Skeletal muscle tissue (tissue), 4 donors: Measurements from ENCODE around the gene LHFPL2. TPM values are rescaled to one million over a fixed set of nuclear protein-coding genes. Genes with fewer than 3 reads are reported as not detected.

Experiments used
- H3K27ac ChIP-seq: one replicate; pipeline ENCODE4 v1.7.0; 2013; ENCODE audit warnings: mild to moderate bottlenecking, low read depth, low read length, inconsistent platforms
- H3K27me3 ChIP-seq, 3 donors: one replicate each; pipeline ENCODE4 v1.7.0; 2013; ENCODE audit warnings: low read length in 3 of 3; ENCODE audit not compliant: control insufficient read depth in 3 of 3, insufficient read depth in 3 of 3
- H3K36me3 ChIP-seq, 3 donors: one replicate each; pipeline ENCODE4 v1.7.0; 2013; ENCODE audit warnings: low read length in 3 of 3; ENCODE audit not compliant: control insufficient read depth in 3 of 3, insufficient read depth in 3 of 3
- H3K4me1 ChIP-seq, 3 donors: one replicate each; pipeline ENCODE4 v1.7.0; 2013; ENCODE audit warnings: low read length in 3 of 3, mild to moderate bottlenecking in 3 of 3; ENCODE audit not compliant: control insufficient read depth in 3 of 3, insufficient read depth in 3 of 3
- H3K4me3 ChIP-seq, 3 donors: one replicate each; pipeline ENCODE4 v1.7.0; 2013; ENCODE audit warnings: low read length in 3 of 3
- H3K9ac ChIP-seq, 3 donors: one replicate each; pipeline ENCODE4 v1.7.0; 2013; ENCODE audit warnings: low read length in 3 of 3, mild to moderate bottlenecking in 3 of 3, moderate library complexity in 2 of 3, low read depth in 1 of 3
- H3K9me3 ChIP-seq, 3 donors: one replicate each; pipeline ENCODE4 v1.7.0; 2013; ENCODE audit warnings: low read length in 3 of 3; ENCODE audit not compliant: control insufficient read depth in 3 of 3
- total RNA-seq: library from RNA; depleted of rRNA; stranded (reverse); fragments of >200 nt; gene quantifications from one replicate; pipeline ENCODE4 v1.2.3, GENCODE V29; 2014
- donor health status: Osteomylitis.

The LHFPL2 gene
- total RNA-seq, 1 donor from 2014 or later: 54.8 TPM

DNA sequence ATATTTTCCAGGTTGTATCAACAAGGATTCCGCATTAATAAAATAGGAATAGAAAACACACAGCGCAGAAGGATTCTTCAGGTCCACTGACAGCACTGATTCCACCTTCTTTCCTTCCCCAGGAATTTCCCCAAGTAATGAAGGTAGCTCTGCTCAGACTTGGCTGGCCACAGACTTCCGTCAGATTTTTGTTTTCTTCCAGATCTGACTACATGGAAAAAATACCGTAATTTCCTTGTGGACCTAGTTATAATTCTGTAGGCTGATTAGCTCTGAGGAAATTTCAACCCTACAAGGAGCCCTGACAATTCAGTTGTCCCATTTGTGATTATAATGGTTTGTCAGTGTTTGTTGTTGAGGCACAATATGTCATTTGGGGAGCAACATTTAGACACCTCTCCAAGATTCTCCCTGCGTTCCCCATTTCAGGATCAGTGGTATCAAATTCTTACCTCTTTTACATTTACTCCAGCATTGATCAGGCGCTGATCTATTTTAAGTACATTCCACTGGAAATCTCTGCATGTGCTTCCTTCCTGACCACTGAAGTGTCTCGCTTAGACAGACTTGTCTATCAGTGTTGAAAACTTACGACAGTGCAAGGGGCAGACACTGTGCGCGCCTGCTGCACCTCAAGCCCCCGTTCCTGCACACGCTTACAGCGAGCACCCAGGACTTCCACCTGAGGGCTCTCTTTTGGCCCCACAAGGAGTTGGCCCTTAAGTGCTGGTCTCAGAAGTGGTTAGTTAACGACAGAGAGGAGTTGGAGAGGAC is 94.8 kb downstream of the LHFPL2 start:
- no peak overlapping the region for H3K4me3 ChIP-seq
- H3K9ac ChIP-seq: no peak overlapping the region
- no peak overlapping the region for H3K27ac ChIP-seq
- peaks cover 0 to 10% (median 6%) of the 10 kb centered on the region in 3 donors for H3K4me1 ChIP-seq
- H3K27me3 ChIP-seq: no peaks in the 10 kb centered on the region
- no peaks in the 10 kb centered on the region for H3K36me3 ChIP-seq
- H3K9me3 ChIP-seq: no peaks in the 10 kb centered on the region

DNA sequence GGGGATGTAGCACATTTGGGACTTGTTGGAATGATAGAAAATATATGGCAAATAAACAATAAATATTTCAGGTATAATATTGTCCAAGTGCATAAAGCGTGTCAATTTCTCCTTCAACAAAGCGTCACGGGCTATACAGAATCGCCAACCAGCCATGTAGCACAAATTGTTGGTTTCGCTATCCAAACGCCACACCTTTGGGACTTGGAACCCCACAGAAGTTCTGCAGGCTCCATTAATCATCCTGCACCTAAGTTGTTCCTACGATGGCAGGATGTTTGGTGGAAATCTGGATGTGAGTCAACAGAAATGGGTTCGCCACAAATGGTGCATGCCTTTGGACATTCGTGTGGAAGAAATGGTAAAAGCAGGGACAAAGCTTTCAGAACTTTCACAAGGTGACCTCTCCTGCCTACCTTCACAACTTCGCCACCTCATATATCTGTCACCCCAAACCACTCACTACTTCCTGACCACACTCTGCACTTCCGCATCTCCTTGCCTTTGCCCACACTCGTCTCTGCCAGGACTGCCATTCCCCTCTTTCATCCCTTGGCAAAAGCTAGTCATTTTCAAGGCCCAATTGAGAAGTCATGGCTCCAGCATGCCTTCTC is 95.7 kb downstream of the LHFPL2 start:
- H3K36me3 ChIP-seq: no peaks in the 10 kb centered on the region
- peaks cover 7 to 17% (median 13%) of the 10 kb centered on the region in 3 donors for H3K4me1 ChIP-seq
- H3K27ac ChIP-seq: no peak overlapping the region
- no peaks in the 10 kb centered on the region for H3K9me3 ChIP-seq
- H3K27me3 ChIP-seq: no peaks in the 10 kb centered on the region
- H3K4me3 ChIP-seq: no peak overlapping the region
- no peak overlapping the region for H3K9ac ChIP-seq

DNA sequence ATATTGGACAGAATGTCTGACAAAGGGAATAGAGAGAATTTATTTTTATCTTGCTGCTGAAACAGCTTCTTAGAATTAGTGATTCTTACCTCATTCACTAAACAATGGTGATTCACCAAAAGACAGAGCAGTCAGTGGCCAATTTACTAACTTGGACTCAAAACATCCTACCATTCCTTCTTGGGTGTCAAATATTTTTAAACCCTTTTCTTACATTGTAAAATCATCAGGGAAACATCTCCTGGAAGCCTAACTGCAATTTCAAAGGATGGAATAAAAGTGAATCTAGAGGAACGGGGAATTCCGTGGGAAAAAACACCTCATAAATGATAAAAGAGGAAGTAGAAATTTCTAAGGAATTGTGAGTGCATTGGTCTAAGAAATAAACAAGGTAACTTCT is 97.7 kb downstream of the LHFPL2 start:
- H3K9ac ChIP-seq: no peak overlapping the region
- no peak overlapping the region for H3K4me3 ChIP-seq
- H3K9me3 ChIP-seq: no peaks in the 10 kb centered on the region
- peaks cover 12 to 36% (median 24%) of the 10 kb centered on the region in 3 donors for H3K4me1 ChIP-seq
- no peaks in the 10 kb centered on the region for H3K27me3 ChIP-seq
- no peaks in the 10 kb centered on the region for H3K36me3 ChIP-seq
- H3K27ac ChIP-seq: no peak overlapping the region

DNA sequence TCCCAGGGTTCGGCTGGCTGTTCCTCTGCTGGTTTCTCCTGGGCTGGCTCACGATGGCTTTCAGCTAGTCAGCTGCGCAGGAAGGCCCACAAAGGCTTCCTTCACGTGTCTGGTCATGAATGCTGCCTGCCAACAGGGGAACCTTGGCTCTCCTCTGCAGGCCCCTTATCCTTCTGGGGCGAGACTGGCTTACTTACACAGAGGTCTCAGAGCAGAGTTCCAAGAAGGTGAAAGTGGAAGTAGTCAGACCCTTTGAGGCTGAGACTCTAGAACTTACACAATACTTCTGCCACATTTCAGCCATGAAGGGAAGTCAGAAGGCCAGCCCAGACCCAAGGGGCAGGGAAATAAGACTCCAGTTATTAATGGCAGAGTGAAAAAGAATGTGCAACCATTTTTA is 99.5 kb downstream of the LHFPL2 start:
- H3K9ac ChIP-seq: no peak overlapping the region
- H3K27me3 ChIP-seq: no peaks in the 10 kb centered on the region
- H3K4me3 ChIP-seq: no peak overlapping the region
- H3K9me3 ChIP-seq: no peaks in the 10 kb centered on the region
- H3K27ac ChIP-seq: peak overlapping the region; percentile 82
- no peaks in the 10 kb centered on the region for H3K36me3 ChIP-seq
- H3K4me1 ChIP-seq: peaks cover 14 to 37% (median 22%) of the 10 kb centered on the region in 3 donors

DNA sequence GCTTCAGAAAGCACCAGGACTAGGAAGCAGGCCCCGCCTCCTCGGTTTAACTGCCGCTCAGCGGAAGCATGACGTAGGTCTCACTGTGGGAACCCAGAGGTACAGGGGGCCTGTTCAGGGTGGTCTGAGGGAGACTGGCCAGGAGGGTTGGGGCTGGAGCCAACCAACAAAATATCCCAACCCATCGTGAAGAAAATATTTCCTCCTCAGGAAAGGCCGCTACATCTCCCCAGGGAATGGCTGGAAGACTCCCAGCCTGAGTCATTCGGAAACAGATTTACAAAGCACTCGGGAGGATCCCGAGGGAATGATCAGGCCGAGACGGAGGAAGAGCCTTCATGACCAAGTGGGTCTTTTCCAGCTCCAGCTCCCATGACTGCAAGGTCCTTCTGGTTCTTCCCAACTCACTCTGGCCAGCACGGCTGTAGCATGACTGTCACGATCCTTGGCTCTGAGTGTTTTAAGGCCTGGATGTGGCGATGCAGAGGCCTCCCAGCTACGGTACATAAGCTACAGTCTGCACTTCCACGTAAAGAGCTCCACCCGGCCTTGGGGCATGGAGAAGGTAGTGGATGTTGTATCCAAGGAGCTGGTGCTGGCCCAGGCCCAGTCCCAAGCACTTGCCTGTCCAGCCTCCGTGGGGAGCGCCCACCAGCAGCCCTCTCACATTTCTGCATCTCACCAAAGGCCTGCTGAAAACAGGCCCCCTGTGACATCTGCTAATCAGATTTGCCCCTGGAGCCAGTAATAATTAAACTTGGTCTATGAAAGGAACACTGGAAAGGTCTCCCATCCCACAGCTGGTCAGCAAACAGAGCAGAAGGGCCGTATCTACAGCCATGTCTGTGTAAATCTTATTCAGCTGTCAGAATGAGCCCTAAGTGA is 100.6 kb downstream of the LHFPL2 start:
- H3K9me3 ChIP-seq: no peaks in the 10 kb centered on the region

DNA sequence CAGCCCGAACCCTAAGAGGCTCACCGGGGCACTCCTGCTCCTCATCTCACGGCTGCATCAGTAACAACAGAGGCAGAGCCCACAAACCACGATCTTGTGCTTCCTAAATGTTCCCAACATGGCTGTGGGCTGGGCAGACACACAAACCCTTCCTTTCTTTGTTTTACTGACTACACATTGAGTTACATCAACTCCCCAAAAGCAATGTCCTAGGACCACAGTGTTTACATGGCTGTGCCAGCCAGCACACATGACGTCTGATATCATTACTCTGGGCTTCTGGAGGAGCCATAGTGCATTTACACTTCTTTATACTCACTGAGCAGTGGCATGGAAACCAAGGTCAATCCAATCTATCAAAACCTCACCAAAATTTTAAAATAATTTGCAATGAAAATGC is 101.4 kb downstream of the LHFPL2 start:
- Histone ChIP-seq H3K36me3 (no peaks in the 10 kb centered on the region), H3K9ac (peak overlapping the region in 1 of 3 donors; percentile 9), H3K4me1 (peaks cover 18 to 36% (median 23%) of the 10 kb centered on the region in 3 donors), H3K27me3 (no peaks in the 10 kb centered on the region), H3K4me3 (no peak overlapping the region), H3K9me3 (no peaks in the 10 kb centered on the region), H3K27ac (peak overlapping the region; percentile 82)

More for the DNA sequence above, 100.6 kb downstream of the LHFPL2 start:
- Histone ChIP-seq H3K36me3 (no peaks in the 10 kb centered on the region), H3K4me1 (peaks cover 18 to 36% (median 22%) of the 10 kb centered on the region in 3 donors), H3K27ac (peak overlapping the region; percentile 82), H3K9ac (peak overlapping the region in 1 of 3 donors; percentile 45), H3K4me3 (no peak overlapping the region), H3K27me3 (no peaks in the 10 kb centered on the region)

DNA sequence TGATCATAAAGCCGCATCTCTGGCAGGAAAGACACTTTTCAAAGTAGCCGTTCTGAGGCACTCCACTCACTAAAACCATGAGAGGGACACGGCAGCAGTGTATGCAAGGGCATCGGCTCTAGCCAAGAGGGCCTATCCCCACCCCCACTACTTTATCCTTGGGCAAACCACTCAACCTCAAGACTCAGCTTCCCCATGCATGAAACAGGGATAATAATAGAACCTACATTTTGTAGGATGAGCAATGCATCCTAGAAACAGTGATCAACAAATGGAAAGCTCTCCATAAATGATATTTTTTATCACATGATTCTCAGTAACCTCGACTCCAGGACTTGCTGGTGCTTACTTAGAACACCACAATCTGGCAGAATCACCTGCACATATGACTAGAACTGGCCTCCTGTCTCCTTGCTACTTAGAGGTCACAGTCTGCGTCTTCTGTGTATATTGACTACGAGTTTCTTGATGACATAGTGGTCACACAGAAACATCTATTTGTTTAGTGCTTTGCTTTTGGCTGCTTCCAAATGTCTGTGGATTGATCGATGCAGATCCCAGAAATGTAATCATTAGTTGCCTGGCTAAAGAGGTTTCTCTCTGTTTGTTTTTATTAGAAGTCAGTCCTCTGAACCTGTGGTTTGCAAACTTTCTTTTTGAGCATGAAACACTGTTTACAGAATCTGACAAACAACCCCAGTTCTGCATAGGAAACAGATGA is 102.1 kb downstream of the LHFPL2 start:
- peaks cover 18 to 36% (median 24%) of the 10 kb centered on the region in 3 donors for H3K4me1 ChIP-seq
- no peak overlapping the region for H3K4me3 ChIP-seq
- H3K27ac ChIP-seq: peak overlapping the region; percentile 82
- H3K27me3 ChIP-seq: no peaks in the 10 kb centered on the region
- H3K9ac ChIP-seq: no peak overlapping the region
- H3K9me3 ChIP-seq: no peaks in the 10 kb centered on the region
- no peaks in the 10 kb centered on the region for H3K36me3 ChIP-seq

DNA sequence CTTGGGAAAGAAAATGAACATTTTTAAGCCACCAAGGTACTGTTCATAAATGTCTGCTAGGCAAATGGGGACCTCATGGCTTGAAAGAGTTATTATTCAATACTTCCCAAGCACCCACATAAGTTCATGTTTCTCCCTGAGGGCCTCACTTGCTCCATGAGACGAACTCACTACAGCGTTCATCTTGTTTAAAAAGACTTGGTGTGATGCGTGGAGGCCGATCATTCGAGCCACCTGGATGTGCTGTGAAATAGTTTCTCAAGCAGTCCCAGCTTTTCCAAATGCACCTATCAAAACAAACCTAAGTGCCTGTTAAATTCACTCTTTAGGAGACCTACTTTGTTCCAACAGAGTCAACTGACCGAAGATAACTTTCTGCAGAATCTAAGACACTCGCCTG is 103.2 kb downstream of the LHFPL2 start:
- Histone ChIP-seq H3K9ac (no peak overlapping the region), H3K36me3 (no peaks in the 10 kb centered on the region), H3K27me3 (no peaks in the 10 kb centered on the region), H3K4me3 (no peak overlapping the region), H3K4me1 (peaks cover 26 to 41% (median 26%) of the 10 kb centered on the region in 3 donors), H3K27ac (no peak overlapping the region), H3K9me3 (no peaks in the 10 kb centered on the region)

DNA sequence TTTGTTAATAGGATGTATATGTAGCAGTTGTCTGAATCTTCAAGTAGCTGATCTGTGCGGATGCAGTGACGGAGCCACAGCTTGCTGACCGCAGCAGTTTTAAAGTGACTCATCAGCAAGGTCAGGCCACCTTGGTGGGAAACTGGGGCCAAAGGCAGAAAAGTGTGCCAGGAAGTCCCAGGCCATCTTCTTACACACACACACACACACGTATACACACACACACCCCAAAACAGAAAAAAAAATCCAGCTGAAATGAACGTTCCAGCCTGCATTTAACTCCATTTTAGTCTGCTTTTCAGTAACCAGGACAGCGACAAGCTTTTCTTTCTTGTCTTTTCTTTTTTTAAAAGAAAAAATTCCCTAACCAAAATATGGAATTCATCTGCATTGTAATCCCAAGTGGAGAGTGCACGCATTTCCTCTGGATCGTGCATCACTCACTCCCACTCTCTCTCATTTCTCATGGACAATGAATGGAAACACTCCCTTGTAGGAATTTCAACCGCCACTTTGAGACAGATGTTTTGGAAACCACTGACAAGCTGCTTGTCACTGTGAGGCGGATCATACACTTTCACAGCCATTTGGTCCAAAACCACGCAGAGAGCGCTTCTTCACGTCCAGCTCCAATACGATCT is 103.9 kb downstream of the LHFPL2 start:
- no peak overlapping the region for H3K27ac ChIP-seq
- no peaks in the 10 kb centered on the region for H3K36me3 ChIP-seq

More for the DNA sequence above, 103.9 kb downstream of the LHFPL2 start:
- no peaks in the 10 kb centered on the region for H3K9me3 ChIP-seq
- peaks cover 26 to 42% (median 27%) of the 10 kb centered on the region in 3 donors for H3K4me1 ChIP-seq
- no peak overlapping the region for H3K9ac ChIP-seq
- no peak overlapping the region for H3K4me3 ChIP-seq
- H3K27me3 ChIP-seq: no peaks in the 10 kb centered on the region
